ENCODE measurements around the gene ARHGAP30.

Gene ARHGAP30

DNA sequence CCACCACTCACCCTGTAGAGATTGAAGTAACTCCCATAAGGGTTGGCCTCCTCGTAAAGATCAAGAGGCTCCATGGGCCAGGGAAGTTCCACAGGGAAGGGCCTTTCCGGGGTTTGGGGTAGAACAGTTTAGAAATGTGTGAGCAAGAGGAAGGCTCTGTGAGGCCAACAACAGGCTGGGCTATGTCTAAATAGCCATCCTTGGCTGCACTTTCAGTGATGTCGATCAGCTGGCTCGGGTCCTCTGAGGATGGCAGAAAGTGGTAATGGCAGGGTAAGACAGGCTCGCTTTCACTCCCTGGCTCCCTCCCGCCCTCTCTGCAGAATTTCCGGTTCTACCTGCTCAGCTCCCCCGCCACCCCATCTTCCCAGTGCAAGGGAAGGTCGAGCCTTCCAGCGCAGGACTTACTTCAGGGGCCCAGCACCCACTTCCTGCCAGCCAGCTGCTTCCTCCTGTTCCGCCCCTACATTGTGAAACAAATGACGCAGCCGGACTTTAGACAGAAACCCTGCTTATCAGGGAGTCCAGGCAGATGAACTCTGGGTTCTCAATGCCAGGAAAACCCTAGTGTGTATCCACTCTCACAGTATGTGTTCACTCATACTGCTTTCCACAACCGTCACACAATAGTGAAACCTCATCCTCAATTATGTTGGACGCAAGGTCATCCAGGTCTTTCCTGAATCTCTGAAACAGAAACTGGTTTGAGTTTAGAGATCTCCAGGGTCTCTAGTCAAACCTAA lies 56.0 kb downstream of the ARHGAP30 start:
- peak; percentile 34 to 38 for DNase-seq (ENCODE audit: low read depth in 2 of 2)

DNA sequence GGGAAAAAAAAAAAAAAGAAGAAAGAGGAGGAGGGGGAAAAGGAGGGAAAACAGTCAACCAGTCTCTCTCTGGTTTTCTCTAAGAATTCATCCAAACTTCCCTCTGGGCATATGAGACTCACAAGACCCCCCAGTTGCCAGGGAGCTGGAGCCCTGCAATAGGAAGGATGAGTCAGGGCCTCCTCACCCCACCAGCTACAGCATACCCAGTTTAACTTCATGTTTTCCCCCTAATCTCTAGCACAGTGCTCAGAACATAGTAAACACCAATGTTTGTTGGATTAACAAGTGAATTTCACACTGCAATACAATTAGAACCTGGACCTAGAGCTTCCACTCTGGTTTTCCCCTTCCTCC lies 56.6 kb downstream of the ARHGAP30 start:
- DNase-seq (ENCODE audit: low read depth in 2 of 2) = no peak

DNA sequence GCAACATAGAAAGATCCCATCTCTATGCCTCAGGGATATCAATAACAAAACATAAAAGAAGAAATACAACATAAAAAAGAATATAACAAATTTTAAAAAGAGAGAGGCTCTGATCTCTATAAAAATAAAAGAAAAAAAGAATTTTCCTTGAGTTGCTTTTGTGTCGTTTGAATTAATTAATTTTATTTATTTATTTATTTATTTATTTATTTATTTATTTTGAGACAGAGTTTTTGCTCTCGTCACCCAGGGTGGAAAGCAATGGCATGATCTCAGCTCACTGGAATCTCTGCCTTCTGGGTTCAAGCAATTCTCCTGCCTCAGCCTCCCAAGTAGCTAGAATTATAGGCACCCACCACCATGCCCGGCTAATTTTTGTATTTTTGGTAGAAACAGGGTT lies 57.3 kb downstream of the ARHGAP30 start:
- DNase-seq (ENCODE audit: low read depth in 2 of 2) = no peak

DNA sequence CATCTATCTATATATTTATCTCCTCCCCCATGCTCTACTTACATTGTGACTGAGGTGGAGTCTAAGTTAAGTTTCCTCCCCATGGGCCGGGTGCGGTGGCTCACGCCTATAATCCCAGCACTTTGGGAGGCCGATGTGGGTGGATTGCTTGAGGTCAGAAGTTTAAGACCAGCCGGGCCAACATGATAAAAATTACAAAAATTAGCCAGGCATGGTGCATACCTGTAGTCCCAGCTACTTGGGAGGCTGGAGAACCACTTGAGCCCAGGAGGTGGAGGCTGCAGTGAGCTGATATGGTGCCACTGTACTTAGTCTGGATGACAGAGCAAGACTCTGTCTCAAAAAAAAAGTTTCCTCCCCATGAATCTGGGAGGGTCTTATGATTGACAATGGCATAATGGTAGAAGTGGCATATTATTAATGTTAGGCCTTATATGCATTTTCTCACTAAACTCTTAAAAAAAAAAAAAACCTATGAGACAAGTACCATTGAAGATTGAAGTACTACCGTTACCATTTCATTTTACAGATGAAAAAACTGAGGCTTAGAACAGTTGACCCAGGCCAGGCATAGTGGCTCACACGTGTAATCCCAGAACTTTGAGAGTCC lies 60.0 kb downstream of the ARHGAP30 start:
- DNase-seq (ENCODE audit: low read depth in 2 of 2) = no peak

DNA sequence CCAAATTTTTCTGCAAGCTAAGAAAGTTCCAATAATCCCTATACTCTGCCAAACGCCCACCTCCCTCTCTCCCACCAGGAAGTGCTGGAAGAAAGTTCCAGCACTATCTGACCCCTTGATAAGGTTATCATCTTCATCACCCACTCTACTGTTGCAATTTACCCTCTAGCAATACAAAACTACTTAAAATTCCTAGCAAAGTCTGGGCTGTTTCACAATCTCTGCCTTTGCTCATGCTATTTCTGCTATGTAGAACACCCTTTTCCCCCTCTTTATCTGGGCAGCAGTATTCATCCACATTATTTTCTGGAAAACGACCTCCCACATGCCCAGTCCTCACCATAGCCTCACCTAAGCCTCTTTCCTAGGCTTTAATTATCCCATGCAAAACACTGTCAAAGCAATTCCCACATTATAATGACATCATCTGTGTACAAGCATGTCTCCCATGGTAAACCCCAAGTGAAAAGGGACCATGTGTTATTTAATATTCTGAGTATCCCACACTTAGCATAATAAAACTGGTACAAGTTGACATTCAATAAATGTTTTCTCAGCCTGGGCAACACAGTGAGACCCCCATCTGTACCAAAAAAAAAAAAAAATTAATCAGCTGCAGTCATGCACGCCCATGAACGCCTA lies 60.7 kb downstream of the ARHGAP30 start:
- no peak for DNase-seq (ENCODE audit: low read depth in 2 of 2)

DNA sequence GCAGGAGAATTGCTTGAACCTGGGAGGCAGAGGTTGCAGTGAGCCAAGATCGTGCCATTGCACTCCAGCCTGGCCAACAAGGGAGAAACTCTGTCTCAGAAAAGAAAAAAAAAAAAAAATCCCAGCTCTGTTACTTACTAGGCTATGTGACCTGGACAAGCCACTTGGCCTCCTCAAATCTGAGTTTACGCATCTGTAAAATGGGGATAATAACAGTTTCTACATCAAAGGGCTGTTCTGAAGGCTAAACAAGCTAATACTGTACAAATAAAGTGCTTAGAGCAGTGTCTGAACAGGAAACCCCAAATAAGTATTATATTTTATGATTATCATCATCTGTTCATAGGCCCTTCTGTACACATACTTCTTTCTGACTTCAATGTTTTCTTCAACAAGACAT lies 62.3 kb downstream of the ARHGAP30 start:
- no peak for DNase-seq (ENCODE audit: low read depth in 2 of 2)

DNA sequence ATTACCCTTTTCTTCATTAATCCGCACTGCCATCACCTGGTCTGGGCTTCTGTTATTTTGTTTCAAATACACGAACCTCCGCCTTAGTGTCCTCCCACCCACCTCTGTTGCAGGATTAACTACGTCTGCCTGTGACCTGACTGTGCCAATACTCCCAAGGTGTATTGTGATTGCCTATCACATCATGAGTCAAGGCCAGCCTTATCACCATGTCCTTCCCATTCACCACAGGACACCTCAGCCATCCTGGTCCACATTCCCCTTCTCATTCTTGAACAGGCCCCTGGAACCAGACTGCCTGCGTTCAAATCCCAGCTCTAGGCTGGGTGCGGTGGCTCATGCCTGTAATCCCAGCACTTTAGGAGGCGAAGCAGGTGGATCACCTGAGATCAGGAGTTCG lies 63.1 kb downstream of the ARHGAP30 start:
- no peak for DNase-seq (ENCODE audit: low read depth in 2 of 2)

DNA sequence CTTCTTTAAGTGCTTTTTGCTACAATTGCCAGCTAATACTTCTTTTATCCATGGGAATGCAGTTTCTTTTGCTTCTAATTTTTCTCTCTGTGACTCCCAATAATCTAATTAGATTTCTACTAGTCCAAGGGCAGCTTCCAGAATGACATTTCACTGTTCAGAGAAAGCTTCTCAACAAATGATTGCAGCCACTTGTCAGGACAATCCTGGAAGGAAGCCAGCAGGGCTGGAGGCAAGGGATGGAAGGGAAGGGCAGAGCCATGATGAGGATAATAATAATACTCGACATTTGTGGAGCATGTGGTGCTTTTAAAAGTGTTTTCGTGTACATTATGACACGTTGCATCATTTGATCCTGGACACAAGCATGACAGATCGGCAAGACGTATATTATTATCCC lies 68.2 kb downstream of the ARHGAP30 start:
- DNase-seq (ENCODE audit: low read depth in 2 of 2) = no peak

DNA sequence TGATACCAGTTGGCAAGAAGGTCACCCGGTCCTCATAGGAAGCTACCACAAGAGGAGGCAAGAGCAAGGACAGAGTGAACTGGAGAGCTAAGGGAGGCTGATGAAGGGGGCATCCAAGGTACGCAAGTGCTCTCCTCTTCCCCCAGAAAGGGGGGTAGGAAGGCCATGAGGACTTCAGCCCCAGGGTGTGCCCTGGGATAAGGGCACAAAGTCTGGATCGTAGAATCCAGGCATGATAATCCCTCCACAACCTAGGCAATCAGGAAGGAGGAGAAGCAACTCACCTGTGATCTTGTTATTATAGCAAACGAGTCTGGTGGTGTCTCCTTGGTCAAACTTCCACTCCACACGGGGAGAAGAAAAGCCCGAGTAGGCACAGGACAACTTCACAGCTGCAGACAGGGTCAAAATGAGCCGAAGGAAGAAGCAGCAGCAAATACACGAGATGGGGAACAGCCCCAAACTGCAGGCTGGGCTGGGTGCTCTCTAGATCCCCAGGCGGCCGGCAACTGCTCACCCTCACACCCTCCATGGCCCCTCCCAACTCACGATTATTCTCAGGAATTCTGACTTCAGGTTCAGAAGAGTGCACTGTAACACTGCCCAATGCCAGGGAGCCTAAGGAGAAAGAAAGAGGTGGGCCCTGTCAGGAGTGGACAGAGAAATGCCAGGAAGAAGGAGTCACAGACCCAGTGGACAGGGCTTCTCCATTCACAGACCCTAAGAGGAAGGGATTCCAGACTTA lies 68.8 kb downstream of the ARHGAP30 start:
- no peak for DNase-seq (ENCODE audit: low read depth in 2 of 2)

DNA sequence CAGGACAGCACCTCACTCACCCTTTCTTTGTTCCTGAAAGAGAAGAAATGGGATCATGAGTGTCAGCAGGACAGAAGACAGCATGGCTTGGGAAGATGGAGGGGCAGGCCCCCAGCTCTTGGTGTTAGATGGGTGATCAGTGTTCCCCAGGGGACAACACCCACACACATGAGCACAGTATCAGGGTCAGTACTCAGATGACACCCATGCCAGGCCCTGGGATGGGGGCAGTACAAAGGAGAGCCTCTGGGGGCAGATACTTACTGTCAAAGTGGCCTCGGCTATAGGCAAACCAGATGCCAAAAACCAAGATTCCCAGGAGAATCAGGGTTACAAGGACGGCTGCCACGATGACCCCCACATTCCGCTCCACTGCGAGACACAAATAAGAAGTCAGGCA lies 70.3 kb downstream of the ARHGAP30 start:
- DNase-seq (ENCODE audit: low read depth in 2 of 2) = no peak

DNA sequence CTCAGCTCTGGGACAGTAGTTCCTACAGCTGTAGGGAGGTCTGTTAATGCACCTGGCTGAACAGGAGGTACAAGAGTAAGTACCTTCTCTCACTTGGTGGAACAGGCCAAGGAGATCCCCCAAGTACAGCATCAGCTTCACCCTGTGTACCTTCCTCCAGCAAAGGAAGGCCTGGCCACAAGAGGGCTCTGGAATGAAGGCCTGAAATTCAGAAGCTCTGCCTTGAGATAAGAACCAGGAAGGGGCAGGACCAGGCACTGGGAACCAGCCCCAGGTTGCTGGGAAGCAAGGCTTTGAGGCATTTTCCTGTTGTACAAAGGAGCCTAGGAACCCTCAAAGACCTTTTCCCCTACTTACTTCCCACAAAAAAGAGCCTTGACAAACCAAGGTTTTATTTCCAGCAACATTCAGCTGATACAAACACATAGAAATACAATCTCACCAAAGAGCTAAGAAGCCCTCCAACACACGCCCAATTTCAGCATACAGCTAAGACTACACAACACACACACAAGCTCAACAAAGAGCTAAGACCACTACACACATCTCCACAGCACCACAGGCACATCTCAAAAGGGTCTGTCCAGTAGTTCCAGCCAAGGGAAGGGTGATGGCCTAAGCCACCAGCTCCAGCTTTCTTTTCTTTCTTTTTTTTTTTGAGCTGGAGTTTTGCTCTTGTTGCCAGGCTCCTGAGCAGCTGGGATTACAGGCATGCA lies 72.2 kb downstream of the ARHGAP30 start:
- peak; percentile 10 to 18 for DNase-seq (ENCODE audit: low read depth in 2 of 2)

All from stimulated activated CD8-positive, alpha-beta memory T cell treated with anti-CD3 and anti-CD28 coated beads, Interleukin-2, amount 100 ng/mL, for 1 hour (primary cell).